Fibroblast of skin of right quadriceps (primary cell): ENCODE measurements around the gene KLHL29.

ENCODE experiments used
- DNase-seq: peaks from one replicate; pipeline ENCODE4 v3.0.0-alpha.2; 2013

KLHL29 gene

GRCh38 chr2:23423062-23423872, 38.3 kb downstream of the KLHL29 start:
- no peak for DNase-seq

DNA sequence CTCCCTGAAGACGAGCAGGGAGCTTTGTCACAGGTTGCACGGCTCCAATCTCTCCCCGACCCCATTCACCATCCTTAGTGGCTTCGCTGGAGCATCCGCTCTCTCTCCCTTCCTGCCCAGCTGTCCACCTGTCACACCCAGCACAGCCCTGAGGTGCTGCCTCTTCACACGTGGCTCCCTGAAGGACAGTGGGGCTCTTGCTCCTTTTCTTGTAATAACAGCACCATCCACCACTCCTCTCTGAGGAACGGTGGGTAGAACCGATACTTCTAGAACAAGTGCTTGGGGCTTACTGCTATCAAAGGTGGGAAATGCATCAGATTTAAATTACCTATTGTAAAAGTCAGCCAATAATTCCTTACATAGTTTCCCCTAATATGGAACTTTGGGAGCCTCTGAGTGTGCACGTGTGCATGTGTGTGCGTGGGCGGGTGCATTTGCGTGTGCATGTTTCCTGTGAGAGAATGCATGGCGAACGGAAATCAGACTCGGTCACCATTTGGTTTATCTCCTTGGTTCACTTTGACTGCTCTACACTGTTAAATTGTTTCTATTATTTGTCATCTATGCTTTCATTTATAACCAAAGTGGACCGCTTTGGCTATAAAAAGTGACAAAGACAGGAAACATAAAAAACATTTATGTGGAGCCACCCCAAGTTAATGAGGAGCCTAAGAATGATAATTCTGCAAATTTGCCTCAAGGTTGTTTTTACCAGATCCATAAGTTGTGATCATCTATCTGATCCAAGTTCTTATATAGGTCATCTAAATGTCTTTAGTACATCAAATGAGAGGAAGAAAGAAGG, 39.1 kb downstream of the KLHL29 start:
- no peak for DNase-seq

GRCh38 chr2:23425338-23425871, 40.4 kb downstream of the KLHL29 start:
- DNase-seq: no peak

DNA sequence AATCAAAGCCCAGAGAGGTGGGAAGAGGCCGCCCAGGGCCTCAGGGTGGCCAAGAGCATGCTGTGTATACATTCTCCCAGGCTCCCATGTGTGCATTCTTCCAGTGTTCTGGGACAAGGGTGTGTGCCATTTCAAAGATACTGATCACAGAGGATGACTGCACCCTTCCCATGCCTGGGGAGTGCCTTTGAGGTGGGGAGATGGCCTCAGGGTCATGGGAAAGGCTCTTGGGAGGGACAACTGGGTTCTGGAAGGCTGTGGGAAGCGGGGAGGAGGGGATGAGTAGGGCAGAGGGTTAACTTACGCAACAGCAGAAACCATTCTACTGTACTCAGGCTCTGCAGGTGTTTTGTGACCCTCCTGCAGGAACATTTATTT, 40.9 kb downstream of the KLHL29 start:
- no peak for DNase-seq

GRCh38 chr2:23426263-23426905, 41.4 kb downstream of the KLHL29 start:
- DNase-seq: peak; percentile 64

GRCh38 chr2:23427350-23427749, 42.4 kb downstream of the KLHL29 start:
- DNase-seq: no peak

GRCh38 chr2:23427976-23428375, 43.0 kb downstream of the KLHL29 start:
- no peak for DNase-seq

DNA sequence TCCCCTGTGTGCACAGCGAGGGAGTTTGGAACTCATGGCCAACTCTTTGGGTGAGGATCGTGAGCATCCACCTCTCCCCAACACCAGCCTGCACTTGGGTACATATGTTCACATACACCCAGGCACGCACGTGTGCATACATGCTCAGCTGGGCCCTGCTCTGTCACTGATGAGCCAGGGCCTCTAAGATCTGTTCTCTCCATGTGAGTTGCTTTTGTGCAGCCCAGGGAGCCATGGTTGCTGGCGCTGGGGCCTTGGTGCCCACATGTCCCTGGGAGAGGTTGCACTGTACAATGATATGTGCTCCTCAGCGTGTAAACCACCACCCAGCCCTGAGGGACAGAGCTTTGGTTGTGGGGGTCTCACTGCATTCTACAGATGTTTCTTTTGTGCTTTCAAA, 44.1 kb downstream of the KLHL29 start:
- DNase-seq: no peak

DNA sequence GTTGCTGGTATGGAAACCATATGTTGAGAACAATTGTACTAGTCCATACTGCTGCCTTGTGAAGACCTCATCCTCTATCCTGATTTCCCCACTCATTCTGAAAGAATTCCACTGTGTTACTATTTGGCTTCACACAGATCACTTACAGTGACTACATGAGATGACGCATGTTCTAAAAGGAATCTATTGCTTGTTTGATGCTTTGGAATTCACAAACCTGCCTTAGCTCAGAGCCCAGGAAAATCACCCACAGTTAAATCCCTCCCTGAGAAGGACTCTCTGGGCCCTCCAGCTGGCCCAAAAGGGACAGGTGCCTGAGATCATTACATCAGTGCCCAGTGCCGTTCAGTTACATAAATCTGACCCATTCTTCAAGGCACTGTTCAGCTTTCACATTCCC, 45.3 kb downstream of the KLHL29 start:
- DNase-seq: peak; percentile 94

- DNase-seq: no peak
Observed at GRCh38 chr2:23432531-23432930, 47.6 kb downstream of the KLHL29 start.

DNA sequence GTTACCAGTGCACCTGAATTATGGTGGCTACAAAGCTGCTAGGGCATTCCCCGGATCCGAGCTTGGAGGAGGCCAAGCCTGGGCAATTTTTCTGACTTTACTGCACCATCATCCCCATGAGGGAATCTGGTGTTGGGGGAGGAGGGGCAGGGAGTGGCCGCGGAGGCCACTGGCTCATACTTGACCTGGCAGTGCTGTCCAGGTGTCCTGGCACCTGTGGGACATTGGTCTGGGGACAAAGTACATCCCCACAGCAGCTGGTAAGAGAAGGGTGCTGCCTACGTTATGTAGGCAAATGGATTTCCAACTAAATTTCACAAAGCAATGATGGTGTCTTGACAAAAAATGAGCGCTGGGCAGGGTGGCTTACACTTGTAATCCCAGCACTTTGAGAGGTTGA, 48.3 kb downstream of the KLHL29 start:
- no peak for DNase-seq

GRCh38 chr2:23434721-23435121, 49.7 kb downstream of the KLHL29 start:
- no peak for DNase-seq

DNA sequence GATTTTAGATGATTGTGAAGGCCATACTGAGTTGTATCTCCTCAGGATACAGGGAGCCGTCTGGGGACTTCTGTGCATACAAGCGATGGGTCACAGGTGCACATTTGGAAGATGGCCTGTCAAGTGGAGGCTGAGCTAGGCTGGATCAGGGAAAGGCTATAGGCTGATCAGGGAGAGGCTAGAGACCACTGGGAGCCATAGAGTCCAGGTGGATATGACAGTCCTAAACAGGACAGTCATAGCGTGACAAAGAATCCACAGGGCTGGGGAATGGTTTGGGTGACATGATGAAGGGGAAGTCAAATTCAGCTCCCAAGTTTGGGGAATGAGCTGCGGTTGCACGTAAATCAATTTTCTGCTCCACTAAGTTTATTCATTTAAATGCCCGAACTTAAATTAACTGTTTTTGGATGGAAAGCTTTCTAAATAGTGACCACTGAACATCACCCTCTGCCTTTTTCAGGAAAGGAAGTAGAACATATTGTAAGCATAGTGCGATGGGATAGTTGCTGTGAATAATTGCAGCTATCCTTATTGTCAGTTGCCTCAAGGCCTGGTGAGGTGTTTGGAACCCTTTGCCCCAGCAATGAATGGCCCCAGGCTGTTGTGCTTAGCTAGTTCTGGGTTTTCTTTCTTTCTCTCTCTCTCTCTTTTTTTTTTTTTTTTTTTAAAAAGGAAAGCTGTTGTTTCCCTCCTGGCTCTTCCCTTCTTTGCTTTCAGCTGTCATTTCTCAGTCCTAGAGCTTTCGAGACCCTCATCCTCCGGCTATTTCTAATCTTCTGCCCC, 50.5 kb downstream of the KLHL29 start:
- no peak for DNase-seq

- DNase-seq: peak; percentile 35
Observed at GRCh38 chr2:23436346-23437098, 51.5 kb downstream of the KLHL29 start.

DNA sequence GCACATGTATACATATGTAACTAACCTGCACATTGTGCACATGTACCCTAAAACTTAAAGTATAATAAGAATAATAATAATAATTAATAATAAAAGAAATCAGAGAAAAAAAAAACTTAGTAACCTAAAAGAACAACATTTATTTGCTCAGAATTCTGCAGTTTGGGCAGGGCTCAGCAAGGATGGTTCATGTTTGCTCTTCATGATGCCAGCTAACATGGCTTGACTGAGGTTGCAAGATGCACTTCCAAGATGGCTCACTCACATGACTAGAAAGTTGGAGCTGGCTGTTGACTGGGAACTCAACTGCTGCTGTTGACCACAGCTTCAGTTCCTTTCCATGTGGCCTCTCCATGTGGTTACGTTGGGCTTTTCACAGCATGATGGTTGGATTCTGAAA, 56.4 kb downstream of the KLHL29 start:
- no peak for DNase-seq

- peak; percentile 82 for DNase-seq
Observed at GRCh38 chr2:23445450-23445868, 60.5 kb downstream of the KLHL29 start.

GRCh38 chr2:23446916-23447315, 61.9 kb downstream of the KLHL29 start:
- DNase-seq: no peak

DNA sequence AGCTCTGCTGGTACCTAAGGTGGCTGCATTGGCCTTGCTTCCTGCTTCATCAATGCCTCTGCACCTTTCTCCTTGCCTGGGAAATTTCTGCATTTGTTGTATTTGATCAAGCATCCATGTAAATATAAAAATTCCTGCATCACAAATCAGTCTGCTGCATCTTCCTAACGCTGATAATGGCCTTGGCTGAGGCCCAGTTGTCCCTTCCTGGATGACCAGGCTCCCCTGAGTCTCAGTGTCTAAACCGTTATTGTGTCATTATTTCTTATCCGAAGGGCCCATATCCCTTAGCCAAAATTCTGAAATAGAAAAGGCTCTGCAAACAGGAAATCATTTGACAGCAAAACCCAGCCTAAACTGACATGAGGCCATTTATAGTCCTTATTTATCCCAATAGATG, 62.4 kb downstream of the KLHL29 start:
- DNase-seq: no peak

GRCh38 chr2:23448906-23449305, 63.9 kb downstream of the KLHL29 start:
- peak; percentile 12 for DNase-seq

- DNase-seq: no peak
Observed at GRCh38 chr2:23449413-23449812, 64.4 kb downstream of the KLHL29 start.

DNA sequence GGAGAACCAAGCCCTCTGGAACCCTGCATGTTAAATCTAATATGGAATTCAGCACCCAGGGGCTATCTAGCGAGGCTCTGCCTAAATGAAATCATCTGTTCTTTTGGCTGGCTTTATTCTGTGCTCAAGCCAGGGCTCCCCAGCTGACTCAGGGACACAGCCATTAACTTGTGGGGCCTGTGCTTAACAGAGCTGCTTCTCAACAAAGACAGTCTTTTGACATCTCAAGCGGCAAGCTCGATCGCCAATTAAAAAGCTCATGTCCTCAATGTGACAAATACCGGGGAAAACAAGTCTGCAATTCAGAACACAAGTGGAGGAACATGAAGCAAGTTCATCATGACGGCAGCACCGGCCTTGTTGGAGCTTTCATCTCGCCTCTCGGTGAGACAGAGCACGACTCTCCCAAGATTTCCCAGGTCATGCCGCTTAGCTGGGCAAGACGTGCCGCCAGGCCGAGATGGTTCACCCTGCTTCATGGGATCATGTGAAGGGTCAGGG, 64.9 kb downstream of the KLHL29 start:
- no peak for DNase-seq

DNA sequence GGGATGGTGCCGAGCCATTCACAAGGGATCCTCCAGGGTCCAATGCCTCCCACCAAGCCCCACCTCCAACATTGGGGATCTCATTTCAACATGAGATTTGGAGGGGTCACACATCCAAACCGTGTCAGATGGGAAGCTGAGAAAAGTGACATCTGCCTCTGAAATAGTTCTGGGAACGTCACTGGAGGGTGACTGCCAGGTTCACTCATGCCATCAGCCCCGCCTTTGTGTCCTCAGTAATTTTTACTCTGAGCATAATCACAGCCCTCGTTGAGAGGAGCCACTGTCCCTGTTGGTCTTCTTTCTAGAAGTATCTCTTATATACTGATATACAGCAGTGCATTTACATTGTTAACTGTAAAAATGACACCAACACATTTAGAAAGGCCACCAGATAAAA, 67.4 kb downstream of the KLHL29 start:
- DNase-seq: no peak
